Ecto neural progenitor cell (in vitro differentiated cells): ENCODE data around the gene FSTL5.

Experiments
- DNase-seq: peaks from one replicate; pipeline ENCODE4 v3.0.0-alpha.2; 2018; ENCODE audit warnings: low spot score

Gene FSTL5

GRCh38 chr4:161936625-161937550 lies 226.9 kb downstream of the FSTL5 start:
- no peak for DNase-seq

- DNase-seq: no peak
These were observed 232.7 kb downstream of the FSTL5 start for GRCh38 chr4:161931089-161931488.

- DNase-seq: no peak
These were observed 233.8 kb downstream of the FSTL5 start for GRCh38 chr4:161929956-161930355.

DNA sequence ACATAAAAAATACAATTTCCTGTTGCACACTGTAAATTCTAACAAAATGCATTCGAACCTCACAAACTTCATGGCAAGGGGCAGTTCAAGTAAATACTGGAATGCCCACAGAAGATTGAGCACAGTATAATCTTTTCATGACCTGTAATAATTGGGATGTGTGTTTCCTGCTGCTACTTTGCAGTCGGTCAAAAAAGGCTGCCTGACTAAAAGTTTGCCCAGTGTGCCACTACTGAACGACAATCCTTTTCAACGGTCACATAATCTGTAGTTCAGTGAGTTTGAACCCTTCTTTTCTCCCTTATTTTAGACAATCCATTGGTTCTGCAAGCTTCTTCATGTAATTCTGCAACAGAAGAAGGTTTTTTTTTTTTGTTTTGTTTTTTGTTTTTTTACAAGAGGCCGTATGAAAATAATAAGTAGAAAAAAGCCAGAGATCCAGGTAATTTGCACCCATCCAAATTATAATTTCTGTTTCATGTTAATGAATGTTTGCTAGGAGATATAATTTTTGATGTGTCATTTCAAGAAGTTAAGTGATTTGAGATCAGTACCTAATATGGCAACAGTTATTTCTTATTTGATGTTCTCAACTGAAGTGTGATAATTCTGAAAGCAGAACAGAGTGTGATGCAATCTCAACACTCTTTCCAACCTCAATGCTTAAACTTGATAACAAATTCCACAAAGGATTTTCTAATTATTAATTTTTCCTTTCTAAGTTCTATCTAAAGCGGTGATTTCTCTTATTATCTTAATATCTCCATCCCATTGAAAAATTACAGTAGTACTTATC lies 237.6 kb downstream of the FSTL5 start:
- no peak for DNase-seq

DNA sequence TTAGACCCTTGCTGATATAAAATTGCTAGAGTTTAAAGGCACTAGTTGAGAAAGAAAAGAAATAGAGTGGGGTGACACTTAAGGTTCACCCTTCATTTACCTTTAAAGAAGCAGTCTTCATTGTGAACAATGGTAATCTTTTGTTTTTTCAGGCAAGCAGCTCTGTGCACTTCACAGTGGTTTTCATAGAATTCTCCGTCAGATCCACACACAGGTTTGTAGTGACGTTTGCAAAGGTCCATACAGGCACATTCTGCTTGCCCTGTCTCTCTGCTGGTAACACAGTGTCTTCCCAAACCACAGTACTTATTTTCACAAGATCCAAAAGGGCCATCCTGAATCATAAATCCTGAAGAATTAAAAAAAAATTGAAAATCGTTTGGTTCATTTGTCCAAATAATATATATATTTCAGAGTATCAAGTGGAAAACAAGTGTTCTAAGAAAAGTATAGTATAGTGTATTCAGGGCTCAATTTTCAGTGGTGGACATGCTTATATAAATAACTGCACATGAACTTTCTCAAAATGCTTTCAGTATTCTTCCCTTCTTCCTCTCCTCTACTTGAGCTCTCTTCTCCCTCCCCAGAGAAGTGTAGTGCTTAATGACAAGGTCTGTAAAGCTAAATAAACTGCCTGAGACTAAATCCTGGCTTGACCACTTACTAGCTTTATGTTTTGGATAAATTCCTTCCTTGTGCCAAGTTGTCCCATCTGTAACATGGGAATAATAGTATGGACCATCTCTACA lies 243.3 kb downstream of the FSTL5 start:
- no peak for DNase-seq

DNA sequence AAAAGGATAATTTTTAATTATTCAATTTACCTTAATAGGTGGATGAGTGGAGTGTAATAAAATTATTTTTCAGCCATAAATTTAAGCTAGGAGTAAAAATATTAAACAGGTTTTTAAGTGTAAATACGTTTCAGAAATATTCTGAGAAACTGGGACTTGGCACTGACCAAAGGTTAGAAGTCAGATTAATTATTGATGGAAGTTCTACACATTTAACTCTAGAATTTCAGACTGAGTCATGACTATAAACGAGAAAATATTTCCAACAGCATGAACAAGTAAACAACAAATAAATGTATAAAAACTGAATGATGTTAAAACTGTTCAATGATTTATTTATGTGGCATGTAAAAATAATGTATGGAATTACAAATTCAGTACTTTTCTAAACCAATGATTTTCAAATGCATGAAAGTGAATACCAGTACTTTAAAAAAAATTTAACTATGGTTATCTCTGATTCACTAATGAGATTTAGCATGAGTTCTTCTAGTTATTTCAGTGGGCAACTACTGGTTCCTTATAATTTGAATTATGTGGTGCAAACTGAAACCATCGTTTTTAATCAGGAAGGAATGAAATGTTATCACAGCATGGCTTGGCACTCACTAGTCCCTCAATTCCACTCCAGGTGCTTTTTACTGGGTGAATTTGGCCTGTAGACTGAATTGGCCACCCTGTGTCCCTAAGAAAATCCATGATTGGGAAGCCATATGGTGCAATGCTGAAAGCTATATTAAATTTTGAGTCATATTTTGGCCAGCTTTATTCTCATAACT lies 244.2 kb downstream of the FSTL5 start:
- no peak for DNase-seq

GRCh38 chr4:161916035-161916434 lies 247.8 kb downstream of the FSTL5 start:
- DNase-seq: no peak

DNA sequence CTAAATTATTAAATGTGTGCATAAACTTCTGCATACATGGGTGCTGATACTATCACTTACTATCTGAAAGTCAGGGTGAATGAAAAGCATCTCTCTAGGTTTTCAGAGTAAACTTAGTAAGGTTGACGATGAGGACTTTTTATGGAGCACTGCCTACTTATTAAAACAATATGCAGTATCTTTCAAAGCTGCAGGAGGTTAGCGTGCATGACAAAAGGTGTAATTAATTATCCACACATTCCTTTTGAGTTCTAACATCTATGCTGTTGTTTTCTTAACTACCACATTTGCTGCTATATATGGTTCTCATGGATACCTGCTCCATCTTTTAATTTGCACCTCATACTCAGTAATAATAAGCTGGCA lies 256.2 kb downstream of the FSTL5 start:
- no peak for DNase-seq

GRCh38 chr4:161906836-161907589 lies 256.8 kb downstream of the FSTL5 start:
- no peak for DNase-seq

GRCh38 chr4:161900110-161900509 lies 263.7 kb downstream of the FSTL5 start:
- no peak for DNase-seq

DNA sequence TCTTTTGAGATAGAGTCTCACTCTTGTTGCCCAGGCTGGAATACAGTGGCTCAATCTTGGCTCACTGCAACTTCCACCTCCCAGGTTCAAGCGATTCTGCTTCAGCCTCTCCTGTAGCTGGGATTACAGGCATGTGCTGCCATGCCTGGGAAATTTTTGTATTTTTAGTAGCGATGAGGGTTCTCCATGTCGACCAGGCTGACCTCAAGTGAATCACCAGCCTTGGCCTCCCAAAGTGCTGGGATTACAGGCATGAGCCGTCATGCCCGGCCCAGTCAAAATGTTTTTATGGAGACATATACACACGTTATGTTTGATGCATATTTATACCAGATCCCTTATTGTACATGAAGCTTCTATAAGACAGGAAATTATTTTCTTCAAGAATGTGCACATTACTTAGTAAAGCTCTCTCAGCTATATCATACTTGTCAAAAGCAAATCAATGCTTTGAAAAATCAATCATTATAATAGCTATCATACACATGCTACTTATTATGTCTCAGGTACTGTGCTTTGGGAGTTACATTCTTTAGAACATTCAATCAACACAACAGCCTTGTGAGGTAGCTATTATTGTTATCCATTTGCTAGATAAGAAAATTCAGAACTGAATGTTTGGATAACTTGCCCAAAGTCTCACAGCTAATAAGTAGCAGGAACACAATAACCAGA lies 269.2 kb downstream of the FSTL5 start:
- no peak for DNase-seq

DNA sequence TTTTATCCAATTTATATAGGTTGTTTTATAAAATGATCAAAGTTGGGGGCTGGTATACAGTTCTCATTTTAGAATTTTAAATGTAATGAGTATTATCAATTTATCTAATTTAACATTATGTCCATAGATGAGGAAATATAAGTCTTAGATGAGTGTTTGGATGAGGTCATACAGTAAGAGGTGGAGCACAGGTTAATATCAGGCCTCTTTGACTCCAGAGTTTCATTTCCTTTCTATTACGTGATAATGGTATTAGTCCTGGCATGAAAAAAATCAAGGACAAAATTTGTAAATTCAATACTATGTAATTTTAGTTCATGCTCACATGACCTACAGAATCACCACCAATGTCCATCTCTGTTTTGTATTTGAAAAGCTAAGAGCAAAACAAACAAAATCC lies 269.8 kb downstream of the FSTL5 start:
- no peak for DNase-seq

DNA sequence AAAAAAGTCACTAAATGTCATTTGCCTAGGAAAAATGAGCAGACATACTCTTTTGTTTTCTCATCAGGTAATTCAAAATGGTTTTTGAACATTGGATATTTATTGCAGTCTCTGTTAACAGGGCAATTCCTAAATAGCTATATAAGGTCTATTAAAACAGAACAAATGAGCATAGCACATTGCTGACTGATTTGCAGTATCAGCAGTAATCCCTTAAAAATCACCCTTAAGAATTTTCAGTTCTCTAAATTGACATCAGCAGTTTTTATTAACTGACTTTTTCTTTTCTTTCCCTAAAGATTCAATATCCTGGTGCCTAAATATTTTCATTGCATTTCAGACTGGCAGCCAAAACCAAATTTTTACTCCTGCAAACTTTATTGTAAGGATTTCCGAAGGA lies 270.2 kb downstream of the FSTL5 start:
- DNase-seq: no peak

- DNase-seq: no peak
These were observed 270.8 kb downstream of the FSTL5 start for GRCh38 chr4:161892951-161893350.

DNA sequence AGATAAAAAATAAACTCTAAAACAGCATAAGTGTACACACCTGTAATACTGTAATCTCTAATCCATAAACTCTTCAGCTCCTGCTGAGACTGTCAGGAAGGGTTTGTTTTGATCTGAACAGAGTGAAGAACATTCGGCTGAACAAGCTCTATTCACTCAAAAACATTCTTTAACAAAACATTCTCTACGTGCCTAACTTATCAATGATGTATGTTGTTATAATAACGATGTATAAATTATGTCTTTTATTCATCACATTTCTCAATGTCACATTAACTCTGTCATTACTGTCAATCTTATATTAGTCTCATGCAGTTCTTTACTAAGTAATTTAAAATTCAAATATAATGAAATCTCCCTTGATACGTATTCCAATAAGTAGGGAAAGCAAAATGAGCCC lies 280.6 kb downstream of the FSTL5 start:
- DNase-seq: no peak

GRCh38 chr4:161881370-161881769 lies 282.4 kb downstream of the FSTL5 start:
- DNase-seq: no peak

GRCh38 chr4:161869511-161869910 lies 294.3 kb downstream of the FSTL5 start:
- no peak for DNase-seq

DNA sequence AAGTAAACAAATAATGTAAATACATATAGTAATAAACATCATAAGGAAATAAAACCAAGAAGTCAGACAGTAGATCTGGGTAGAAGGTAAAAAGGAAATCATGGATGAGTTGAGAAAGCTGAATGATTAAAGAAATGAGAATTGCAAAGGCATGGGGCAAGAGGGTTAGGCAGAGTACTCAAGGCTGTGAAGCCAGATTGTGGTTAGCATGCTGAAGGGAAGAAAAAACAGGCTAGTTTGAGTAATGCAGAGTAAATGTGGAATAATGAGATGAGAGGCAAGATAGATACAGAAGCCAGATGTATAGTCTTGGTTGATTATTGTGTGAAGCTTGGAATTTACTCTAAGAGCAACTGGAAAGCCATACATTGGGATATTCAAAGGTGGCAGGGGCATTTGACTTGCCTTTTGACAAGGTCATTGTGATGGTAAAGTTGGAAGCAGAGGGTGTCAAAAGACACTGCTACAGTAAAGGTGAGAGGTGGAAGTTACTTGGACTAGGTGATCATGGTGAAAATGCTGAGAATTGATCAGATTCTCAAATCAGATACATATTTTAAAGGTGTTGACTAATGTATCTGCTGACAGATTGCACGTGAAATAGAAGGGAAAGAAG lies 307.0 kb downstream of the FSTL5 start:
- no peak for DNase-seq

- DNase-seq: no peak
These were observed 313.2 kb downstream of the FSTL5 start for GRCh38 chr4:161850631-161851030.

GRCh38 chr4:161841759-161842158 lies 322.0 kb downstream of the FSTL5 start:
- no peak for DNase-seq
